H1 (cell line): ENCODE data around the gene TDRD12.

Experiments
- CBX8 ChIP-seq: fragments of 300-800, 300-1000 bp; sonication (generic); IDR thresholded peaks from 2 replicates; pipeline ENCODE4 v1.7.1; 2016; ENCODE audit warnings: low read depth, low read length, borderline replicate concordance
- CEBPB ChIP-seq: IDR thresholded peaks from 2 replicates; pipeline ENCODE4 v1.6.1; 2012; ENCODE audit warnings: low read depth, low read length
- CHD1 ChIP-seq: IDR thresholded peaks from 2 replicates; pipeline ENCODE4 v1.6.1; 2012; ENCODE audit warnings: low read depth, low read length, improper control_type of control experiment
- CHD2 ChIP-seq: IDR thresholded peaks from 2 replicates; pipeline ENCODE4 v1.6.1; 2012; ENCODE audit warnings: low read length, improper control_type of control experiment
- CTCF ChIP-seq, 3 experiments: IDR thresholded peaks; 1 replicate in 2 of 3; 2 replicates in 1 of 3; pipeline versions ENCODE4 v1.5.1 to v1.6.1; 2011; ENCODE audit warnings: low read length in 3 of 3, mild to moderate bottlenecking in 3 of 3, inconsistent platforms in 2 of 3, low read depth in 1 of 3, moderate library complexity in 1 of 3; ENCODE audit not compliant: insufficient read depth in 1 of 3; ENCODE audit errors: control extremely low read depth in 1 of 3
- EZH2 ChIP-seq: fragments of 200-600 bp; sonication (generic); IDR thresholded peaks from 2 replicates; pipeline ENCODE4 v1.7.1; 2012; ENCODE audit warnings: low read depth, mild to moderate bottlenecking, moderate library complexity, low read length, inconsistent platforms; ENCODE audit not compliant: severe bottlenecking
- POLR2AphosphoS5 ChIP-seq: IDR thresholded peaks from 2 replicates; pipeline ENCODE4 v1.6.1; 2011; ENCODE audit warnings: low read depth, low read length
- ZNF274 ChIP-seq: IDR thresholded peaks from 2 replicates; pipeline ENCODE4 v1.7.0; 2012; ENCODE audit warnings: low read length, borderline replicate concordance; ENCODE audit errors: extremely low read depth

- TF ChIP-seq POLR2AphosphoS5, result no peak
- no peak for TF ChIP-seq CEBPB
- TF ChIP-seq CBX8, result no peak
- no peak for TF ChIP-seq ZNF274
- TF ChIP-seq CTCF (IDR thresholded peaks at IDR 0.05; ENCODE audit: control extremely low read depth in 1 of 3, insufficient read depth in 1 of 3, low read depth in 1 of 3, low read length in 3 of 3), result no peak
- no peak for TF ChIP-seq CHD1
- no peak for TF ChIP-seq EZH2
- TF ChIP-seq CHD2, result no peak
Measured at GRCh38 chr19:32767951-32768679, 48.5 kb downstream of the TDRD12 start.
